ENCODE data around the gene NXT2. TPM values are rescaled to one million over a fixed set of nuclear protein-coding genes. Genes with fewer than 3 reads are reported as not detected.
"Not testable (repeated sequence)": the region's sequence is repeated elsewhere in the genome, so short reads cannot be mapped to it uniquely, and the experiment has no call there.

Gene NXT2
- total and polyA plus RNA-seq, 3 experiments from 2014 or later = 11.3 to 15.8 (median 13.3) TPM

DNA sequence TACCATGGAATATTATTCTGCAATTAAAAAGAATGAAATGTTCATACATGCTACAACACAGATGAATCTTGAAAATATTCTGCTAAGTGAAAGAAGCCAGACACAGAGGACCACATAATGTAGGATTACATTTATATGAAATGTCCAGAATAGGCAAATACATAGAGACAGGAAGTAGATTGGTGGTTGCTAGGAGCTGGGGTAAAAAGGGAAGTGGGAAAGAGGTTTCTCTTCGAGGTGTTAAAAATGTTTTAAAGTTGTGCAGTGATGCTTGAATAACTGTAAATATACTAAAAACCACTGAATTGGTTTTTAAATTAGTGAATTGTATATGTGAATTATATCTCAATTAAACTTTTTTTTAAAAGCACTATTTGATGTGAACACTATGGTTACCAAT is 3.6 kb upstream of the NXT2 start:
- H3K27me3 Mint-ChIP-seq = peaks cover 6 to 31% of the 10 kb centered on the region in 2 donors
- H3K9me3 Mint-ChIP-seq = peaks cover 0 to 2% (median 0%) of the 10 kb centered on the region in 5 donors
- DNase-seq = no peak
- Histone ChIP-seq H3K27me3 (ENCODE audit: insufficient read depth, low read length, poor library complexity, severe bottlenecking) (no peaks in the 10 kb centered on the region), H3K4me3 (ENCODE audit: low read length) (no peak overlapping the region), H3K9me3 (ENCODE audit: low read length) (no peaks in the 10 kb centered on the region), H3K36me3 (ENCODE audit: insufficient read depth, low read length) (no peaks in the 10 kb centered on the region), H3K4me1 (ENCODE audit: insufficient read depth, low read length) (no peaks in the 10 kb centered on the region), H3K27ac (ENCODE audit: low read depth, low read length) (no peak overlapping the region)
- no peak overlapping the region for H3K4me3 Mint-ChIP-seq
- H3K36me3 Mint-ChIP-seq = peaks cover 0 to 5% (median 2%) of the 10 kb centered on the region in 3 donors
- peak overlapping the region in 1 of 8 donors; percentile 59 for H3K27ac Mint-ChIP-seq
- CTCF ChIA-PET = no interaction called here
- H3K4me1 Mint-ChIP-seq = peaks cover 17 to 26% (median 18%) of the 10 kb centered on the region in 3 donors
- POLR2A ChIA-PET = no interaction called here

DNA sequence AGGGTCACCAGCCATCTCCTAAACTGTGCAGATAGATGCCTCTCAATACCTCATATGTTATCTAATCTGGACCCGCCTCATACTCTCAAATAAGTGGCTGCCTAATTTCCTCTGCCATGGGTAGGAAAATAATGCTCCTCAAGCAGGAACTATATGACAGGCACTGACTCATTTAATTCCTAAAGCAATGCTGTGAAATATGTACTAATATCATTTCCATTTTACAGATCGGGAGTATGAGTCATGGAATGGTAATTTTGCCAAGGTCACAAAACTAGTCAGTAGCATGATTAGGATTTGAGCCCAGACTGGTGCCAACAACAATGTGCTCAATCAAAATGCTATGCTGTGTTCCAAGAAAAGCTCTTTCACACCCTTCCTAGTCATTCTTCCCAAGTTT is 3.0 kb upstream of the NXT2 start:
- H3K27me3 ChIP-seq (ENCODE audit: insufficient read depth, low read length, poor library complexity, severe bottlenecking) = no peaks in the 10 kb centered on the region
- H3K4me1 ChIP-seq (ENCODE audit: insufficient read depth, low read length) = no peaks in the 10 kb centered on the region
- Mint-ChIP-seq H3K36me3 (peaks cover 0 to 5% (median 2%) of the 10 kb centered on the region in 3 donors), H3K27ac (no peak overlapping the region), H3K4me1 (peaks cover 17 to 26% (median 19%) of the 10 kb centered on the region in 3 donors), H3K27me3 (peaks cover 6 to 30% of the 10 kb centered on the region in 2 donors), H3K9me3 (peaks cover 0 to 2% (median 0%) of the 10 kb centered on the region in 5 donors), H3K4me3 (no peak overlapping the region)
- H3K36me3 ChIP-seq (ENCODE audit: insufficient read depth, low read length) = no peaks in the 10 kb centered on the region
- ChIA-PET POLR2A (no interaction called here), CTCF (no interaction called here)
- H3K27ac ChIP-seq (ENCODE audit: low read depth, low read length) = no peak overlapping the region
- DNase-seq = no peak
- H3K4me3 ChIP-seq (ENCODE audit: low read length) = no peak overlapping the region
- no peaks in the 10 kb centered on the region for H3K9me3 ChIP-seq (ENCODE audit: low read length)

DNA sequence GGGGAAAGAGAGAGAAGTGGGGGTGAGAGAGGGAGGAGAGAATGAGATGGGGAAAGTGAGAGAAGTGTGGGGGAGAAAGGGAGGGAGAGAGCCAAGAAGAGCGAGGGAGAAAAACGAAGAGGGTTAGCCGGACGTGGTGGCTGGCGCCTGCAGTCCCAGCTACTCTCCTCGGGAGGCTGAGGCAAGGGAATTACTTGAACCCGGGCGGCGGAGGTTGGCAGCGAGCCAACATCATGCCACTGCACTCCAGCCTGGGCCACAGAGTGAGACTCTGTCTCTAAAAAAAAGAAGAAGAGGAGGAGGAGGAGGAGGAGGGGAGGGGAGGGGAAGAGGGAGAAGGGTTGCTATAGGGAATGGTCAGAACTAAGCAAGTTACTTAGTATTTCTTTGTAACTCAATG is 1.7 kb upstream of the NXT2 start:
- Mint-ChIP-seq H3K27me3 (peaks cover 9 to 23% of the 10 kb centered on the region in 2 donors), H3K4me3 (peak overlapping the region in 2 of 7 donors; percentile 23 to 93), H3K36me3 (peaks cover 0 to 7% (median 4%) of the 10 kb centered on the region in 3 donors), H3K27ac (peak overlapping the region in 1 of 8 donors; percentile 80), H3K4me1 (peaks cover 17 to 26% (median 19%) of the 10 kb centered on the region in 3 donors), H3K9me3 (peaks cover 0 to 2% (median 0%) of the 10 kb centered on the region in 5 donors)
- no peak for DNase-seq
- Histone ChIP-seq H3K4me1 (ENCODE audit: insufficient read depth, low read length) (no peaks in the 10 kb centered on the region), H3K27me3 (ENCODE audit: insufficient read depth, low read length, poor library complexity, severe bottlenecking) (no peaks in the 10 kb centered on the region), H3K27ac (ENCODE audit: low read depth, low read length) (no peak overlapping the region), H3K36me3 (ENCODE audit: insufficient read depth, low read length) (no peaks in the 10 kb centered on the region), H3K4me3 (ENCODE audit: low read length) (no peak overlapping the region), H3K9me3 (ENCODE audit: low read length) (no peaks in the 10 kb centered on the region)
- CTCF ChIA-PET = no interaction called here
- POLR2A ChIA-PET = no interaction called here

- DNase-seq = no peak
- H3K4me3 ChIP-seq (ENCODE audit: low read length) = no peak overlapping the region
- H3K9me3 Mint-ChIP-seq = peaks cover 0 to 2% (median 0%) of the 10 kb centered on the region in 5 donors
- no peaks in the 10 kb centered on the region for H3K4me1 ChIP-seq (ENCODE audit: insufficient read depth, low read length)
- H3K36me3 ChIP-seq (ENCODE audit: insufficient read depth, low read length) = no peaks in the 10 kb centered on the region
- POLR2A ChIA-PET = no interaction called here
- H3K36me3 Mint-ChIP-seq = peaks cover 0 to 7% (median 4%) of the 10 kb centered on the region in 3 donors
- peaks cover 17 to 26% (median 19%) of the 10 kb centered on the region in 3 donors for H3K4me1 Mint-ChIP-seq
- H3K27ac ChIP-seq (ENCODE audit: low read depth, low read length) = no peak overlapping the region
- peak overlapping the region; percentile 23 to 93 (median 40) for H3K4me3 Mint-ChIP-seq
- peak overlapping the region in 2 of 8 donors; percentile 21 to 80 for H3K27ac Mint-ChIP-seq
- peaks cover 9 to 23% of the 10 kb centered on the region in 2 donors for H3K27me3 Mint-ChIP-seq
- CTCF ChIA-PET = no interaction called here
- no peaks in the 10 kb centered on the region for H3K9me3 ChIP-seq (ENCODE audit: low read length)
- H3K27me3 ChIP-seq (ENCODE audit: insufficient read depth, low read length, poor library complexity, severe bottlenecking) = no peaks in the 10 kb centered on the region
Measured at GRCh38 chrX:109535578-109535977, 1.1 kb upstream of the NXT2 start.

- peak overlapping the region; percentile 93 to 99 (median 98) for H3K27ac Mint-ChIP-seq
- peak overlapping the region; percentile 93 to 98 (median 96) for H3K4me3 Mint-ChIP-seq
- H3K9me3 ChIP-seq (ENCODE audit: low read length) = no peaks in the 10 kb centered on the region
- no peak for DNase-seq
- H3K27me3 Mint-ChIP-seq = peaks cover 8 to 18% of the 10 kb centered on the region in 2 donors
- peaks cover 0 to 10% (median 4%) of the 10 kb centered on the region in 3 donors for H3K36me3 Mint-ChIP-seq
- CTCF ChIA-PET = no interaction called here
- H3K36me3 ChIP-seq (ENCODE audit: insufficient read depth, low read length) = no peaks in the 10 kb centered on the region
- H3K4me1 ChIP-seq (ENCODE audit: insufficient read depth, low read length) = no peaks in the 10 kb centered on the region
- H3K4me3 ChIP-seq (ENCODE audit: low read length) = peak overlapping the region; percentile 91
- H3K9me3 Mint-ChIP-seq = peaks cover 0 to 2% (median 0%) of the 10 kb centered on the region in 5 donors
- POLR2A ChIA-PET = interaction anchor here (1.0 kb wide), 1 partner anchor 196 kb away, joined by 3 read pairs; the partner anchor contains the start of gene ACSL4
- peaks cover 17 to 26% (median 19%) of the 10 kb centered on the region in 3 donors for H3K4me1 Mint-ChIP-seq
- H3K27me3 ChIP-seq (ENCODE audit: insufficient read depth, low read length, poor library complexity, severe bottlenecking) = no peaks in the 10 kb centered on the region
- peak overlapping the region; percentile 83 for H3K27ac ChIP-seq (ENCODE audit: low read depth, low read length)
Measured at GRCh38 chrX:109537324-109537665, 651 bp downstream of the NXT2 start.

DNA sequence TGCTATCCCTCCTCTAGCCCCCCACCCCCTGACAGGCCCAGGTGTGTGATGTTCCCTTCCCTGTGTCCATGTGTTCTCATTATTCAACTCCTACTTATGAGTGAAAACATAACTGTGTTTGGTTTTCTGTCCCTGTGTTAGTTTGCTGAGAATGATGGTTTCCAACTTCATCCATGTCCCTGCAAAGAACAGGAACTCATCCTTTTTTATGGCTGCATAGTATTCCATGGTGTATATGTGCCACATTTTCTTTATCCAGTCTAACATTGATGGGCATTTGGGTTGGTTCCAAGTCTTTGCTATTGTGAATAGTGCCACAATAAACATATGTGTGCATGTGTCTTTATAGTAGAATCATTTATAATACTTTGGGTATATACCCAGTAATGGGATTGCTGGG is 2.4 kb downstream of the NXT2 start:
- CTCF ChIA-PET; H3K4me3 ChIP-seq (ENCODE audit: low read length); H3K9me3 ChIP-seq (ENCODE audit: low read length); H3K36me3 ChIP-seq (ENCODE audit: insufficient read depth, low read length); H3K27ac ChIP-seq (ENCODE audit: low read depth, low read length); H3K27me3 Mint-ChIP-seq; H3K9me3 Mint-ChIP-seq; DNase-seq; H3K27me3 ChIP-seq (ENCODE audit: insufficient read depth, low read length, poor library complexity, severe bottlenecking); H3K4me1 ChIP-seq (ENCODE audit: insufficient read depth, low read length); POLR2A ChIA-PET: not testable (repeated sequence)
- Mint-ChIP-seq H3K4me1 (peaks cover 12 to 16% (median 15%) of the 10 kb centered on the region in 3 donors), H3K36me3 (peaks cover 0 to 18% (median 2%) of the 10 kb centered on the region in 3 donors), H3K4me3 (peak overlapping the region in 1 of 7 donors; percentile 66), H3K27ac (peak overlapping the region in 1 of 8 donors; percentile 54)

GRCh38 chrX:109553862-109554261 is 17.2 kb downstream of the NXT2 start:
- Mint-ChIP-seq H3K36me3 (no peaks in the 10 kb centered on the region), H3K27ac (peak overlapping the region in 1 of 8 donors; percentile 8), H3K9me3 (peaks cover 0 to 3% (median 0%) of the 10 kb centered on the region in 5 donors), H3K4me3 (no peak overlapping the region), H3K4me1 (no peaks in the 10 kb centered on the region), H3K27me3 (peaks cover 8 to 13% of the 10 kb centered on the region in 2 donors)
- Histone ChIP-seq H3K27ac (ENCODE audit: low read depth, low read length) (no peak overlapping the region), H3K4me1 (ENCODE audit: insufficient read depth, low read length) (no peaks in the 10 kb centered on the region), H3K27me3 (ENCODE audit: insufficient read depth, low read length, poor library complexity, severe bottlenecking) (no peaks in the 10 kb centered on the region), H3K36me3 (ENCODE audit: insufficient read depth, low read length) (no peaks in the 10 kb centered on the region), H3K4me3 (ENCODE audit: low read length) (no peak overlapping the region), H3K9me3 (ENCODE audit: low read length) (no peaks in the 10 kb centered on the region)
- DNase-seq = no peak
- POLR2A ChIA-PET = no interaction called here
- CTCF ChIA-PET = no interaction called here

- H3K4me3 ChIP-seq (ENCODE audit: low read length); H3K4me1 ChIP-seq (ENCODE audit: insufficient read depth, low read length); H3K27ac ChIP-seq (ENCODE audit: low read depth, low read length); POLR2A ChIA-PET; H3K4me1 Mint-ChIP-seq; DNase-seq; CTCF ChIA-PET; H3K9me3 ChIP-seq (ENCODE audit: low read length); H3K27ac Mint-ChIP-seq; H3K27me3 ChIP-seq (ENCODE audit: insufficient read depth, low read length, poor library complexity, severe bottlenecking); H3K9me3 Mint-ChIP-seq; H3K36me3 Mint-ChIP-seq; H3K36me3 ChIP-seq (ENCODE audit: insufficient read depth, low read length); H3K4me3 Mint-ChIP-seq: not testable (repeated sequence)
- H3K27me3 Mint-ChIP-seq = peaks cover 8 to 14% of the 10 kb centered on the region in 2 donors
Measured at GRCh38 chrX:109576083-109576482, 39.4 kb downstream of the NXT2 start.
